Hippocampal formation (tissue), 2 donors: ENCODE measurements around the gene SOX15.
"Not testable (repeated sequence)": the region's sequence is repeated elsewhere in the genome, so short reads cannot be mapped to it uniquely, and the experiment has no call there.

Source experiments
- DNase-seq, 2 donors: peaks; one replicate each; lab custom pipeline; 2025; lab: John Stamatoyannopoulos, UW

Gene SOX15

DNA sequence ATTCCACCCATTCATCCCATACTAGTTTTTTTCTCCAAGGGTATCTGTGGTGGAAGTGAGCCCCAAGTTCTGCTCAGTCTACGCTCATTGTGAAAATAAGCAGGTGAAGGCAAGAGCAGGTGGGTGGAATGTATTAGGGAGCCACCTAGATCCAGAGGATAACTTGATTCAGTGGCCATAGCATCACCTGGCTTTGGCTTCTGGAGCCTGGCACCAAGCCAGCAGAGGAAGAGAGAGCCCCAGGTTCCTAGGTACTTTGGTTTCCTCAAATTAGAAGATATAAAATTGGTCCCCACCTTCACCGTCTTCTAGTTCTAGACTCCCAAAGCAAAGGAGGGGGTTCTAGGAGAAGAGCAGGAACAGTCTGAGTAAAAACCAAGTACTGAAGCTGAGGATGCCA is 20.7 kb upstream of the SOX15 start:
- no peak for DNase-seq

GRCh38 chr17:7606280-7606679 is 16.4 kb upstream of the SOX15 start:
- DNase-seq, result no peak

GRCh38 chr17:7597561-7597960 is 7.7 kb upstream of the SOX15 start:
- not testable (repeated sequence) for DNase-seq

DNA sequence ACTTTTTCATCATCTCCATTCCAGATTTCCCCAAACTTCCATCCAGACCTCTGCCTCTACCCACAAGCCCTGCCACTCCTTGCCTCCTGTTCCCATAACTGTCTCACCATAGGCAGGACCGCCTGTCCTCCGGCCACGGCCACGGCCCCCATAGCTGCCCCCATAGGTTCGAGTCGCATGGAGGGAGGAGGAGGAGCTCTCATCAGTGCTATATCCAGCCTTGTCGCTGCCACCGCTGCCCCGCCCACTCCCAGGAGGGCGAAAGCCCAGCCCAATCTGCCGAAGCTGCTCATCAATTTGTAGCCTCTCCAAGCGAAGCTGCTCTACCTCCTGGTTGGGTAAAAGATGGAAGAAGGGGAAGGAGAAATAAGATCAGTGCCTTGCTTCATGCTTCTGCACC is 3.4 kb upstream of the SOX15 start:
- no peak for DNase-seq

GRCh38 chr17:7592422-7593021 is 2.6 kb upstream of the SOX15 start:
- no peak for DNase-seq

GRCh38 chr17:7591596-7591995 is 1.7 kb upstream of the SOX15 start:
- no peak for DNase-seq

- DNase-seq, result no peak
These were observed 849 bp upstream of the SOX15 start for GRCh38 chr17:7590743-7591142.

DNA sequence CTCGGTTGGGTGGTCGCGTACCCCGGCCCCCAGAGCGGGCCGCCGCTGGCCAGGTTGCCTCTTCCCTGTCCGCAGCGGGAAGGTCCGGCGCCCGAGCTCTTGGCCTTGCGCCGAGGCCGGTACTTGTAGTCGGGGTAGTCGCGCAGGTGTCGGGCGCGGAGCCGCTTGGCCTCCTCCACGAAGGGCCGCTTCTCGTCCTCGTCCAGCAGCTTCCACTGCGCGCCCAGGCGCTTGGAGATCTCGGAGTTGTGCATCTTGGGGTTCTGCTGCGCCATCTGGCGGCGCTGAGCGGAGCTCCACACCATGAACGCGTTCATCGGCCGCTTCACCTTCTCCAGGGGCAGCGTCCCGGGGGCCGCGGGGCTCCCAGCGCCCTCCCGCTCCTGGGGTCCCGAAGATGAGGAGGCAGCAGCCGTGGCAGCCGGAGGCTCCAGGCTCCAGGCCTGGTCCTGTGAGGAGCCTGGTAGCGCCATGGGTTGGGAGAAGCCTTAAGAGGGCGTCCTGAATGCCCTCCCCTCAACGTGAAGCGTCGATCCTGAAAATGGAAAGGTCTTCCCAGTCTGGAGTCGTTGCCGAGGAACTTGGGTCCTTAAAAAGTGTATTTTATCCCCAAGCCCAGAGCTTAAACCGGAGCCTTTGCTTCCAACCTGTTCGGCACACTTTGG is 558 bp downstream of the SOX15 start:
- peak; percentile 72 to 77 for DNase-seq

- DNase-seq, result no peak
These were observed 1.2 kb downstream of the SOX15 start for GRCh38 chr17:7588553-7589203.

DNA sequence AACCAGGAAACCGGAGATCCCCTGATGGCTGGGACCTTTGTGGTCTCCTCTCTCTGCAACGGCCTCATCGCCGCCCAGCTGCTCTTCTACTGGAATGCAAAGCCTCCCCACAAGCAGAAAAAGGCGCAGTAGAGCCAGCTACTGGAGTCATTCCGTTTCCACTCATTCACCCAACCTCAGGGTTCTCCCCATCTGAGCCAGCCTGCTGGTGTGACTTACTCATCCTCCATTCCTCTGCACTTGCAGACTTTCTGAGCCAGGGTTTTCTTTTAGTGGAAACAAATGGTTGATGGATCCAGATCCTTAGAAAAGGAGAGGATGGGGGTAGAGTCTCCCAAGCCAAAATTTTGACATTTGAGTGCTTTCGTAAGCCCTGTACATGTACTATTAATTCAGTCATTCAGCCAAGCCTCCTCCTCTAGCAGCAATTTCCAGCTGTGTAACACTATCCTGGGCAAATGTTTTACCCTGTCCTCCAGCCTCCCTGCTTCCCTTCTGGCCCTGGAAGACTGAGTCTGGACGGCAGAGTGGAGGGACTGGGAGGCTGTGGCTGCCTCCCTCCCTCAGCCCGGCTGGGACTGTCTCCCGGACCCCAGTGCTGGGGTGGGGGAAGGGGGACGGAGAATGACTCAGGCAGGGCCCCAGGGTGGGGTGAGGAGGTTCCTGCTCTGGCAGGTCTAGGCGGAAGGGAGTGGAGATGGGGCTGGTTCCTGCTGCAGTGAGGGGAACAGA is 2.3 kb downstream of the SOX15 start:
- no peak for DNase-seq

GRCh38 chr17:7586673-7587419 is 3.0 kb downstream of the SOX15 start:
- no peak for DNase-seq

DNA sequence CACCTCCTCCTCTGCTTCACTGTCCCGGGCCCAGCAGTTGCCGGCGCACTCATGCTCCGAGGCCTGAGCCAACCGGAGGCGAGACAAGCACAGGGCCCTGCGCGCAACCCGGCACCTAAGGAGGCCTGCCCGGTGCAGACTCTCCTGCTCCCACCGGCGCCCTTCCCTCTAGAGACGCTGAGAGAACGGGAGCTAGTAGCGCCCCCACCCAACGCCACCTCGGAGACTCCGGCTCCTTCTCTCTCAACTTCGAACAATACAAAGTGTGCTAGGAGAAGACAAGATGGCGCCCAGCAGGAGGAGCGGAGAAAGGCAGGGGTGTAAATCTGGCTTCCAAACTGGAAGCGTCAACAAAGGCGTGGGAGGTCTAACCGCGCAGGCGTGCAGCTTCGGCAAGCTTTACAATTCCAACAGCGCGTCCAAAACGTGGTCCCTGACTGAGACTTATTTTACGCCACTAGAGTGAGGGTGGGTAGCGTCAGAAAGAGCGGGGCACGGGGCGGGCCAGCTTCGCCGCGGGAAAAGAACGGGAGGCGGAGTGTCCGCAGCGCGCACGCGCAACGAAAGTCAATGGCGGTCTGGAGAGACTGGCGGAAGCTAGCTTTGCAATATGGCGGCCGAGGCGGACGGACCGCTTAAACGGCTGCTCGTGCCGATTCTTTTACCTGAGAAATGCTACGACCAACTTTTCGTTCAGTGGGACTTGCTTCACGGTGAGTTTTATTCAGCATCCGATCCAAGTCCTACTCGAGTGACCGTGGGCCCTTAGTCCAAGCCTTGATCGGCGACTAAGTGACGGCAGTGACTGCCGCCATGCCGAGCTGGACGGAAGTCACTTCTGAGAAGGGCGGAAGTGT is 6.4 kb downstream of the SOX15 start, which contains the start of gene MPDU1:
Gene MPDU1, plus strand, starts transcription at position 600 of the 857 bp plus-strand sequence. Its CDS starts 11 bp downstream, at position 611.
- DNase-seq, result peak; percentile 95 to 96

GRCh38 chr17:7582396-7583252 is 7.3 kb downstream of the SOX15 start:
- DNase-seq, result no peak

- DNase-seq, result no peak
These were observed 9.0 kb downstream of the SOX15 start for GRCh38 chr17:7580604-7581575.

- DNase-seq, result no peak
These were observed 9.9 kb downstream of the SOX15 start for GRCh38 chr17:7579834-7580603.

- peak; percentile 35 to 39 for DNase-seq
These were observed 10.7 kb downstream of the SOX15 start, which contains the start of gene CD68 for GRCh38 chr17:7579001-7579833. Gene CD68 (plus strand): TSS chr17:7579638. CDS start chr17:7579678, 40 bp downstream.
